HepG2 (cell line): ENCODE results near the gene SLX9. TPM values are rescaled to one million over a fixed set of nuclear protein-coding genes. Genes with fewer than 3 reads are reported as not detected.

Experiments
- CBX2 ChIP-seq, 2 experiments: fragments of 200-600 bp in 1 of 2; sonication (generic); formaldehyde crosslinking in 1 of 2; IDR thresholded peaks; 2 replicates each; pipeline versions ENCODE4 v1.7.0 to v1.8.1; 2018 to 2022; ENCODE audit warnings: low read depth in 2 of 2, low read length in 1 of 2, mild to moderate bottlenecking in 1 of 2, missing genetic modification reagents in 1 of 2
- FOXK2 ChIP-seq: fragments of 450-650 bp; IDR thresholded peaks from 2 replicates; pipeline ENCODE4 v1.6.1; 2016
- KLF6 ChIP-seq: IDR thresholded peaks from 2 replicates; pipeline ENCODE4 v1.8.0; 2016; ENCODE audit warnings: missing biosample characterization, missing genetic modification reagents
- MIER3 ChIP-seq: IDR thresholded peaks from 2 replicates; pipeline ENCODE4 v1.6.1; 2016; ENCODE audit warnings: missing compliant biosample characterization, borderline replicate concordance
- NCOA1 ChIP-seq: sonication (generic); formaldehyde crosslinking; IDR thresholded peaks from 2 replicates; pipeline ENCODE4 v1.9.0; 2021; ENCODE audit warnings: missing genetic modification reagents
- NR2C2 ChIP-seq: sonication (generic); formaldehyde crosslinking; IDR thresholded peaks from 2 replicates; pipeline ENCODE4 v1.4.0; 2020; ENCODE audit warnings: missing genetic modification reagents, mild to moderate bottlenecking, moderate library complexity, borderline replicate concordance
- ONECUT2 ChIP-seq: sonication (generic); formaldehyde crosslinking; IDR thresholded peaks from 2 replicates; pipeline ENCODE4 v1.4.0; 2020; ENCODE audit warnings: missing genetic modification reagents
- POGZ ChIP-seq: sonication (generic); formaldehyde crosslinking; IDR thresholded peaks from 2 replicates; pipeline ENCODE4 v1.4.0; 2020; ENCODE audit warnings: mild to moderate bottlenecking, missing genetic modification reagents
- YY1 ChIP-seq: IDR thresholded peaks from 2 replicates; pipeline ENCODE4 v1.6.1; 2011; ENCODE audit warnings: low read length, low read depth, moderate library complexity, mild to moderate bottlenecking; ENCODE audit not compliant: insufficient read depth, insufficient replicate concordance
- ZBTB7A ChIP-seq: sonication (generic); formaldehyde crosslinking; IDR thresholded peaks from 2 replicates; pipeline ENCODE4 v1.8.0; 2022; ENCODE audit warnings: mild to moderate bottlenecking, missing genetic modification reagents
- ZNF556 ChIP-seq: sonication (generic); formaldehyde crosslinking; IDR thresholded peaks from 2 replicates; pipeline ENCODE4 v1.4.0; 2020; ENCODE audit warnings: mild to moderate bottlenecking, missing genetic modification reagents, borderline replicate concordance
- ZNF570 ChIP-seq: sonication (generic); formaldehyde crosslinking; IDR thresholded peaks from 2 replicates; pipeline ENCODE4 v1.4.0; 2020; ENCODE audit warnings: mild to moderate bottlenecking, missing genetic modification reagents, borderline replicate concordance
- ZNF772 ChIP-seq: sonication (generic); formaldehyde crosslinking; IDR thresholded peaks from 2 replicates; pipeline ENCODE4 v1.5.0; 2020; ENCODE audit warnings: mild to moderate bottlenecking, missing genetic modification reagents
- polyA plus RNA-seq, 8 experiments: library from polyadenylated mRNA; depleted of rRNA in 3 of 8; stranded (reverse) in 7 of 8; unstranded in 1 of 8; fragments of >200 nt; fragmentation: Illumina TruSeq in 4 of 8; extraction: Trizol in 4 of 8; gene quantifications; 2 replicates each; pipeline versions ENCODE4 v1.2.1 to v1.2.3, GENCODE V29; 2011 to 2016; ENCODE audit warnings: low read depth in 4 of 8, missing spikeins in 1 of 8, mixed read lengths in 1 of 8; ENCODE audit not compliant: insufficient read depth in 1 of 8
- total RNA-seq, 5 experiments: library from RNA; depleted of rRNA; stranded (reverse); fragments of >200 nt; fragmentation: Illumina TruSeq; extraction: Trizol; gene quantifications; 2 replicates each; pipeline ENCODE4 v1.2.3, GENCODE V29; 2016; ENCODE audit warnings: low read depth in 1 of 5
- TF ChIP-seq, protein P1 (sequence below): sonication (generic); formaldehyde crosslinking; IDR thresholded peaks from 2 replicates; pipeline ENCODE4 v1.8.0; 2022; ENCODE audit warnings: missing genetic modification reagents, mild to moderate bottlenecking, borderline replicate concordance
- TF ChIP-seq, protein P2 (sequence below): sonication (generic); formaldehyde crosslinking; IDR thresholded peaks from one replicate; pipeline ENCODE4 v1.5.1; 2020; ENCODE audit warnings: mild to moderate bottlenecking, missing genetic modification reagents; ENCODE audit errors: not compliant biosample characterization
- TF ChIP-seq, protein P3 (sequence below): fragments of 450-650 bp; IDR thresholded peaks from 2 replicates; pipeline ENCODE4 v1.6.1; 2017
- TF ChIP-seq, protein P4 (sequence below): sonication (generic); formaldehyde crosslinking; IDR thresholded peaks from 2 replicates; pipeline ENCODE4 v1.8.0; 2022; ENCODE audit warnings: mild to moderate bottlenecking, missing genetic modification reagents, borderline replicate concordance

SLX9 gene
- total and polyA plus RNA-seq, 2 of the 13 experiments (the other 11 are each of a cell fraction or from before 2014, with no cell fraction given) = 21.0 to 47.1 TPM

DNA sequence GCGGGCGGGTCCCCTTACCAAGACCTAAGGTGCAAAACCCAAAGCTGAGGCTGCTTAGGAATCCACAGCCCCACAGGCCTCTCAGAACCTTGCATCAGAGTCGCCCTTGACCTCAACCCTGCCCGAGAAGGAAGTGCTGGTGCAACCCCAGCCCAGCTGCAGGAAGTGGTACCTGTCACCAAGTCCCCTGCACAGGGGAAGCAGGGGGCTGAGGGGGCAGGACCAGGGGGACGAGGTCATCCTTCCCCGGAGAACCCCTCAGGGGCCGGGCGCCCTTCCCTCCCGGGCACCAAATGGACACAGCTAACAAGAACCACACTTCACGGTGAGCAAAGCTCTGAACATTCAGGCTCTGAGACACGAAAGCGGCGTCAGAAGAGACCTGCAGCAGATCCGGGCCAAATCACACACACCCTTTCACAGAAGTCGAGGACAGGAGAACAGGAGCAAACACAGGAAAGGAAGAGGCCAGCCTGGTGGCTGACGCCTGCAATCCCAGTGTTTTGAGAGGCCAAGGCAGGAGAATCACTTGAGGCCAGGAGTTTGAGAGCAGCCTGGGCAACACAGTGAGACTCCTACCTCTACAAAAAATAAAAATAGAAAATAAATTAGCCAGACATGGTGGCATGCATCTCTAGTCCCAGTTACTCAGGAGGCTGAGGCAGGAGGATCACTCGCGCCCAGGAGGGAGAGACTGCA lies 25.5 kb upstream of the SLX9 start (continued):
- TF ChIP-seq, protein P1, sequence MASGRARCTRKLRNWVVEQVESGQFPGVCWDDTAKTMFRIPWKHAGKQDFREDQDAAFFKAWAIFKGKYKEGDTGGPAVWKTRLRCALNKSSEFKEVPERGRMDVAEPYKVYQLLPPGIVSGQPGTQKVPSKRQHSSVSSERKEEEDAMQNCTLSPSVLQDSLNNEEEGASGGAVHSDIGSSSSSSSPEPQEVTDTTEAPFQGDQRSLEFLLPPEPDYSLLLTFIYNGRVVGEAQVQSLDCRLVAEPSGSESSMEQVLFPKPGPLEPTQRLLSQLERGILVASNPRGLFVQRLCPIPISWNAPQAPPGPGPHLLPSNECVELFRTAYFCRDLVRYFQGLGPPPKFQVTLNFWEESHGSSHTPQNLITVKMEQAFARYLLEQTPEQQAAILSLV (CRISPR knock-in tag) = peak; percentile 19; the same call in 1 of the 2 replicates
- TF ChIP-seq NCOA1 = no peak
- TF ChIP-seq, protein P2, sequence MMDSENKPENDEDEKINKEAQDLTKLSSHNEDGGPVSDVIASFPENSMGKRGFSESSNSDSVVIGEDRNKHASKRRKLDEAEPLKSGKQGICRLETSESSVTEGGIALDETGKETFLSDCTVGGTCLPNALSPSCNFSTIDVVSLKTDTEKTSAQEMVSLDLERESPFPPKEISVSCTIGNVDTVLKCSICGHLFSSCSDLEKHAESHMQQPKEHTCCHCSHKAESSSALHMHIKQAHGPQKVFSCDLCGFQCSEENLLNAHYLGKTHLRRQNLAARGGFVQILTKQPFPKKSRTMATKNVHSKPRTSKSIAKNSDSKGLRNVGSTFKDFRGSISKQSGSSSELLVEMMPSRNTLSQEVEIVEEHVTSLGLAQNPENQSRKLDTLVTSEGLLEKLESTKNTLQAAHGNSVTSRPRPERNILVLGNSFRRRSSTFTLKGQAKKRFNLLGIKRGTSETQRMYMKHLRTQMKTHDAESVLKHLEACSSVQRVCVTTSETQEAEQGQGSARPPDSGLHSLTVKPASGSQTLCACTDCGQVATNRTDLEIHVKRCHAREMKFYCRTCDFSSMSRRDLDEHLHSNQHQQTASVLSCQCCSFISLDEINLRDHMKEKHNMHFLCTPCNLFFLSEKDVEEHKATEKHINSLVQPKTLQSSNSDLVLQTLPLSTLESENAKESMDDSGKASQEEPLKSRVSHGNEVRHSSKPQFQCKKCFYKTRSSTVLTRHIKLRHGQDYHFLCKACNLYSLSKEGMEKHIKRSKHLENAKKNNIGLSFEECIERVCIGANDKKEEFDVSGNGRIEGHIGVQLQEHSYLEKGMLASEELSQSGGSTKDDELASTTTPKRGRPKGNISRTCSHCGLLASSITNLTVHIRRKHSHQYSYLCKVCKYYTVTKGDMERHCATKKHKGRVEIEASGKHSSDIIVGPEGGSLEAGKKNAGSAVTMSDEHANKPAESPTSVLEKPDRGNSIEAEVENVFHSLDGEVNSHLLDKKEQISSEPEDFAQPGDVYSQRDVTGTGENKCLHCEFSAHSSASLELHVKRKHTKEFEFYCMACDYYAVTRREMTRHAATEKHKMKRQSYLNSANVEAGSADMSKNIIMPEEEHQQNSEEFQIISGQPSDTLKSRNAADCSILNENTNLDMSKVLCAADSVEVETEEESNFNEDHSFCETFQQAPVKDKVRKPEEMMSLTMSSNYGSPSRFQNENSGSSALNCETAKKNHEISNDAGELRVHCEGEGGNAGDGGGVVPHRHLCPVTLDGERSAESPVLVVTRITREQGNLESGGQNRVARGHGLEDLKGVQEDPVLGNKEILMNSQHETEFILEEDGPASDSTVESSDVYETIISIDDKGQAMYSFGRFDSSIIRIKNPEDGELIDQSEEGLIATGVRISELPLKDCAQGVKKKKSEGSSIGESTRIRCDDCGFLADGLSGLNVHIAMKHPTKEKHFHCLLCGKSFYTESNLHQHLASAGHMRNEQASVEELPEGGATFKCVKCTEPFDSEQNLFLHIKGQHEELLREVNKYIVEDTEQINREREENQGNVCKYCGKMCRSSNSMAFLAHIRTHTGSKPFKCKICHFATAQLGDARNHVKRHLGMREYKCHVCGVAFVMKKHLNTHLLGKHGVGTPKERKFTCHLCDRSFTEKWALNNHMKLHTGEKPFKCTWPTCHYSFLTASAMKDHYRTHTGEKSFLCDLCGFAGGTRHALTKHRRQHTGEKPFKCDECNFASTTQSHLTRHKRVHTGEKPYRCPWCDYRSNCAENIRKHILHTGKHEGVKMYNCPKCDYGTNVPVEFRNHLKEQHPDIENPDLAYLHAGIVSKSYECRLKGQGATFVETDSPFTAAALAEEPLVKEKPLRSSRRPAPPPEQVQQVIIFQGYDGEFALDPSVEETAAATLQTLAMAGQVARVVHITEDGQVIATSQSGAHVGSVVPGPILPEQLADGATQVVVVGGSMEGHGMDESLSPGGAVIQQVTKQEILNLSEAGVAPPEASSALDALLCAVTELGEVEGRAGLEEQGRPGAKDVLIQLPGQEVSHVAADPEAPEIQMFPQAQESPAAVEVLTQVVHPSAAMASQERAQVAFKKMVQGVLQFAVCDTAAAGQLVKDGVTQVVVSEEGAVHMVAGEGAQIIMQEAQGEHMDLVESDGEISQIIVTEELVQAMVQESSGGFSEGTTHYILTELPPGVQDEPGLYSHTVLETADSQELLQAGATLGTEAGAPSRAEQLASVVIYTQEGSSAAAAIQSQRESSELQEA (CRISPR knock-in tag) = peak; percentile 46
- TF ChIP-seq, protein P3, sequence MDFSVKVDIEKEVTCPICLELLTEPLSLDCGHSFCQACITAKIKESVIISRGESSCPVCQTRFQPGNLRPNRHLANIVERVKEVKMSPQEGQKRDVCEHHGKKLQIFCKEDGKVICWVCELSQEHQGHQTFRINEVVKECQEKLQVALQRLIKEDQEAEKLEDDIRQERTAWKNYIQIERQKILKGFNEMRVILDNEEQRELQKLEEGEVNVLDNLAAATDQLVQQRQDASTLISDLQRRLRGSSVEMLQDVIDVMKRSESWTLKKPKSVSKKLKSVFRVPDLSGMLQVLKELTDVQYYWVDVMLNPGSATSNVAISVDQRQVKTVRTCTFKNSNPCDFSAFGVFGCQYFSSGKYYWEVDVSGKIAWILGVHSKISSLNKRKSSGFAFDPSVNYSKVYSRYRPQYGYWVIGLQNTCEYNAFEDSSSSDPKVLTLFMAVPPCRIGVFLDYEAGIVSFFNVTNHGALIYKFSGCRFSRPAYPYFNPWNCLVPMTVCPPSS = no peak
- TF ChIP-seq ZNF556 (CRISPR knock-in tag) = 0 out of 2 replicates have a peak, but pooled peaks have one; percentile 68
- TF ChIP-seq MIER3 (CRISPR knock-in tag) = no peak
- TF ChIP-seq POGZ (CRISPR knock-in tag) = no peak
- TF ChIP-seq ZBTB7A = peak; percentile 94
- no peak for TF ChIP-seq ZNF570 (CRISPR knock-in tag)
- no peak for TF ChIP-seq CBX2 (IDR thresholded peaks at IDR 0.05; ENCODE audit: low read depth, low read length)
- no peak for TF ChIP-seq CBX2 (CRISPR knock-in tag; IDR thresholded peaks at IDR 0.05; ENCODE audit: low read depth)
- no peak; the same call in 1 of the 2 replicates for TF ChIP-seq KLF6 (CRISPR knock-in tag)
- no peak for TF ChIP-seq YY1
- TF ChIP-seq, protein P4, sequence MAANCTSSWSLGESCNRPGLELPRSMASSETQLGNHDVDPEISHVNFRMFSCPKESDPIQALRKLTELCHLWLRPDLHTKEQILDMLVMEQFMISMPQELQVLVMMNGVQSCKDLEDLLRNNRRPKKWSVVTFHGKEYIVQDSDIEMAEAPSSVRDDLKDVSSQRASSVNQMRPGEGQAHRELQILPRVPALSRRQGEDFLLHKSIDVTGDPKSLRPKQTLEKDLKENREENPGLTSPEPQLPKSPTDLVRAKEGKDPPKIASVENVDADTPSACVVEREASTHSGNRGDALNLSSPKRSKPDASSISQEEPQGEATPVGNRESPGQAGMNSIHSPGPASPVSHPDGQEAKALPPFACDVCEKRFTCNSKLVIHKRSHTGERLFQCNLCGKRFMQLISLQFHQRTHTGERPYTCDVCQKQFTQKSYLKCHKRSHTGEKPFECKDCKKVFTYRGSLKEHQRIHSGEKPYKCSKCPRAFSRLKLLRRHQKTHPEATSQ (CRISPR knock-in tag) = no peak
- TF ChIP-seq ZNF772 (CRISPR knock-in tag) = peak; percentile 74; the same call in 1 of the 2 replicates
- TF ChIP-seq FOXK2 = no peak
- TF ChIP-seq NR2C2 (CRISPR knock-in tag) = peak; percentile 97
- TF ChIP-seq ONECUT2 (CRISPR knock-in tag) = no peak
